SU-DHL-6 (cell line): ENCODE data around the gene GMDS.

Experiments used
- H2AFZ ChIP-seq: fragments of 200-600 bp; sonication (generic); 2 replicates; pipeline ENCODE4 v1.6.1; 2014; ENCODE audit warnings: low read depth, mild to moderate bottlenecking, moderate library complexity, mixed read lengths, antibody characterized with exemption, low read length; ENCODE audit not compliant: severe bottlenecking
- H3F3A ChIP-seq: fragments of 200-600 bp; shearing (Covaris generic); 2 replicates; pipeline ENCODE4 v1.6.0; 2016; ENCODE audit warnings: antibody characterized with exemption, mild to moderate bottlenecking; ENCODE audit not compliant: insufficient read depth
- H3K27ac ChIP-seq: fragments of 200-600 bp; sonication (generic); 2 replicates; pipeline ENCODE4 v1.5.1; 2016; ENCODE audit warnings: low read depth, mild to moderate bottlenecking, low read length, moderate library complexity, mixed read lengths
- H3K27me3 ChIP-seq: fragments of 200-600 bp; sonication (generic), shearing (Covaris generic); 2 replicates; pipeline ENCODE4 v1.6.0; 2014; ENCODE audit warnings: mild to moderate bottlenecking, low read length
- H3K36me3 ChIP-seq: fragments of 200-600 bp; sonication (generic); 2 replicates; pipeline ENCODE4 v1.6.1; 2014; ENCODE audit warnings: mild to moderate bottlenecking, low read length, mixed read lengths
- H3K4me2 ChIP-seq: fragments of 300-600, 200-600 bp; shearing (Covaris generic), sonication (generic); 2 replicates; pipeline ENCODE4 v1.6.0; 2014; ENCODE audit warnings: low read length, low read depth, mild to moderate bottlenecking; ENCODE audit not compliant: poor library complexity, severe bottlenecking
- H3K4me3 ChIP-seq: fragments of 200-600 bp; sonication (generic); 2 replicates; pipeline ENCODE4 v1.5.1; 2014; ENCODE audit warnings: antibody characterized with exemption, low read length, mild to moderate bottlenecking, mixed read lengths; ENCODE audit not compliant: insufficient read depth, poor library complexity, severe bottlenecking
- H3K79me2 ChIP-seq: fragments of 200-600 bp; sonication (generic); 2 replicates; pipeline ENCODE4 v1.6.1; 2014; ENCODE audit warnings: mild to moderate bottlenecking, low read length, moderate library complexity; ENCODE audit not compliant: insufficient read depth
- H3K9ac ChIP-seq: fragments of 200-600 bp; sonication (generic); 2 replicates; pipeline ENCODE4 v1.7.0; 2014; ENCODE audit warnings: mild to moderate bottlenecking, low read length
- H3K9me2 ChIP-seq: fragments of 200-600 bp; sonication (generic); replicated peaks from 2 replicates; pipeline ENCODE4 v1.6.1; 2014; ENCODE audit warnings: low read length; ENCODE audit not compliant: insufficient read depth
- H3K9me3 ChIP-seq: fragments of 200-600 bp; sonication (generic); 2 replicates; pipeline ENCODE4 v1.6.1; 2014; ENCODE audit warnings: low read length, mixed read lengths; ENCODE audit not compliant: insufficient read depth
- H4K20me1 ChIP-seq: fragments of 200-600 bp; sonication (generic); 2 replicates; pipeline ENCODE4 v1.6.1; 2014; ENCODE audit warnings: low read depth, mild to moderate bottlenecking, antibody characterized with exemption, low read length, moderate library complexity, mixed read lengths
- CTCF ChIP-seq: fragments of 200-600 bp; sonication (generic); IDR thresholded peaks from one replicate; pipeline ENCODE4 v1.5.1; 2017; ENCODE audit warnings: antibody characterized with exemption, mild to moderate bottlenecking, low read length, moderate library complexity; ENCODE audit not compliant: insufficient read depth, poor library complexity, severe bottlenecking
- EZH2phosphoT487 ChIP-seq: fragments of 200-600 bp; sonication (generic), shearing (Covaris generic); conservative IDR thresholded peaks from 2 replicates; pipeline ENCODE4 v1.6.1; 2018; ENCODE audit warnings: mild to moderate bottlenecking, antibody characterized with exemption, low read length, moderate library complexity, mixed read lengths

The GMDS gene

GRCh38 chr6:1815827-1816452 lies 429.5 kb downstream of the GMDS start:
- Histone ChIP-seq H4K20me1 (no peaks in the 10 kb centered on the region), H3K27me3 (no peaks in the 10 kb centered on the region), H3K9ac (no peak overlapping the region), H3F3A (no peaks in the 10 kb centered on the region), H3K36me3 (no peaks in the 10 kb centered on the region), H3K9me2 (no peaks in the 10 kb centered on the region), H2AFZ (no peak overlapping the region), H3K9me3 (no peaks in the 10 kb centered on the region), H3K4me3 (no peak overlapping the region), H3K27ac (no peak overlapping the region), H3K79me2 (no peaks in the 10 kb centered on the region), H3K4me2 (no peak overlapping the region)
- TF ChIP-seq CTCF, result no peak
- TF ChIP-seq EZH2phosphoT487, result no peak

- Histone ChIP-seq H3K9me2 (no peaks in the 10 kb centered on the region), H3K27ac (no peak overlapping the region), H3K4me3 (no peak overlapping the region), H3K9me3 (no peaks in the 10 kb centered on the region), H3K4me2 (peak overlapping the region; percentile 5), H3K9ac (no peak overlapping the region), H4K20me1 (no peaks in the 10 kb centered on the region), H3K79me2 (no peaks in the 10 kb centered on the region), H3K36me3 (no peaks in the 10 kb centered on the region), H3K27me3 (no peaks in the 10 kb centered on the region), H2AFZ (peak overlapping the region; percentile 15), H3F3A (no peaks in the 10 kb centered on the region)
- TF ChIP-seq CTCF, result no peak
Observed at GRCh38 chr6:1814279-1814678, 431.1 kb downstream of the GMDS start.

- Histone ChIP-seq H3K9me2 (no peaks in the 10 kb centered on the region), H3K9ac (no peak overlapping the region), H3K4me2 (no peak overlapping the region), H3K79me2 (no peaks in the 10 kb centered on the region), H3K27me3 (no peaks in the 10 kb centered on the region), H3F3A (no peaks in the 10 kb centered on the region), H3K36me3 (no peaks in the 10 kb centered on the region), H3K9me3 (no peaks in the 10 kb centered on the region), H3K4me3 (no peak overlapping the region), H4K20me1 (no peaks in the 10 kb centered on the region), H2AFZ (no peak overlapping the region), H3K27ac (no peak overlapping the region)
- no peak for TF ChIP-seq CTCF
- TF ChIP-seq EZH2phosphoT487, result no peak
Observed at GRCh38 chr6:1812487-1812886, 432.9 kb downstream of the GMDS start.

- Histone ChIP-seq H3K36me3 (no peaks in the 10 kb centered on the region), H3K9ac (no peak overlapping the region), H3K27ac (no peak overlapping the region), H2AFZ (no peak overlapping the region), H3K9me3 (no peaks in the 10 kb centered on the region), H3K79me2 (no peaks in the 10 kb centered on the region), H3K27me3 (no peaks in the 10 kb centered on the region), H3K4me3 (no peak overlapping the region), H3K4me2 (no peak overlapping the region), H4K20me1 (no peaks in the 10 kb centered on the region), H3F3A (no peaks in the 10 kb centered on the region), H3K9me2 (no peaks in the 10 kb centered on the region)
- TF ChIP-seq CTCF (no peak), EZH2phosphoT487 (no peak)
Observed at GRCh38 chr6:1812034-1812433, 433.4 kb downstream of the GMDS start.
